ENCODE measurements around the gene RPL4. TPM values are rescaled to one million over a fixed set of nuclear protein-coding genes. Genes with fewer than 3 reads are reported as not detected.

Gene RPL4
- total and polyA plus RNA-seq, 10 of the 15 experiments (the other 5 are each of a cell fraction or from before 2014, with no cell fraction given) = 2,004 to 8,888 (median 4,667) TPM

- TF ChIP-seq ZNF687 (IDR thresholded peaks at IDR 0.05) = peak; percentile 70
- peak; percentile 98 for TF ChIP-seq NKRF (conservative IDR thresholded peaks at IDR 0.05)
- TF ChIP-seq CTCF (IDR thresholded peaks at IDR 0.05 in 2 of 3, conservative IDR thresholded peaks at IDR 0.05 in 1 of 3; ENCODE audit: control insufficient read depth in 2 of 3, extremely low read depth in 1 of 3, insufficient read depth in 1 of 3, low read depth in 3 of 3, low read length in 3 of 3) = no peak
- 0 out of 2 replicates have a peak, but pooled peaks have one; percentile 42 for TF ChIP-seq PAX5 (IDR thresholded peaks at IDR 0.05; ENCODE audit: borderline replicate concordance, low read depth, low read length)
- TF ChIP-seq BCLAF1 (IDR thresholded peaks at IDR 0.05) = no peak
- TF ChIP-seq NFXL1 (IDR thresholded peaks at IDR 0.05; ENCODE audit: borderline replicate concordance) = no peak
- TF ChIP-seq POLR2AphosphoS2 (IDR thresholded peaks at IDR 0.05; ENCODE audit: low read depth, low read length) = peak; percentile 94
- peak; percentile 95 for TF ChIP-seq MXI1 (IDR thresholded peaks at IDR 0.05; ENCODE audit: low read depth, low read length)
- no peak for TF ChIP-seq SUPT20H (IDR thresholded peaks at IDR 0.05; ENCODE audit: borderline replicate concordance, control insufficient read depth, low read depth, low read length)
- no peak for TF ChIP-seq ELK1 (IDR thresholded peaks at IDR 0.05; ENCODE audit: low read depth, low read length)
- no peak; the same call in none of the 2 replicates for TF ChIP-seq MAX (IDR thresholded peaks at IDR 0.05; ENCODE audit: low read depth, low read length)
These were observed at the start of gene RPL4, which contains the start of gene ZWILCH (continued) for GRCh38 chr15:66504563-66505429.

Data from GM12878 (cell line).